MCF 10A (cell line): ENCODE data around the gene ROR1. TPM values are rescaled to one million over a fixed set of nuclear protein-coding genes. Genes with fewer than 3 reads are reported as not detected.

Source experiments
- BruUV-seq: library from RNA; stranded (reverse); fragments of 400-500 nt; replicated peaks from 2 replicates; lab custom pipeline; 2021; lab: Mats Ljungman, UMichigan
- CTCF ChIA-PET: fragments of 300-600 bp; sonication (Branson Sonifier 250); formaldehyde crosslinking; extraction: SDS; loops from one replicate; lab custom pipeline; 2021; ENCODE audit warnings: antibody characterized with exemption, inconsistent platforms; lab: Yijun Ruan, JAX
- POLR2A ChIA-PET: fragments of 300-600, 350-650 bp; sonication (Branson Sonifier 250); formaldehyde crosslinking; extraction: SDS; loops from one replicate; lab custom pipeline; 2020; ENCODE audit warnings: antibody characterized with exemption, inconsistent platforms; lab: Yijun Ruan, JAX
- DNase-seq: peaks from one replicate; pipeline ENCODE4 v3.0.0-alpha.2; 2018; ENCODE audit not compliant: unreplicated experiment
- H3K27ac Mint-ChIP-seq: one replicate; pipeline ENCODE4 v1.8.0; 2022; ENCODE audit warnings: mild to moderate bottlenecking, low read depth, mixed read lengths; ENCODE audit not compliant: unreplicated experiment
- H3K27me3 Mint-ChIP-seq: one replicate; pipeline ENCODE4 v1.8.0; 2022; ENCODE audit warnings: mixed read lengths; ENCODE audit not compliant: insufficient read depth, unreplicated experiment
- H3K36me3 Mint-ChIP-seq: one replicate; pipeline ENCODE4 v1.8.0; 2022; ENCODE audit warnings: mild to moderate bottlenecking, moderate library complexity, mixed read lengths; ENCODE audit not compliant: insufficient read depth, unreplicated experiment
- H3K4me1 Mint-ChIP-seq: one replicate; pipeline ENCODE4 v1.8.0; 2022; ENCODE audit warnings: mixed read lengths; ENCODE audit not compliant: insufficient read depth, unreplicated experiment
- H3K4me3 Mint-ChIP-seq: one replicate; pipeline ENCODE4 v1.8.0; 2022; ENCODE audit warnings: mild to moderate bottlenecking, moderate library complexity, mixed read lengths; ENCODE audit not compliant: unreplicated experiment
- H3K9me3 Mint-ChIP-seq: one replicate; pipeline ENCODE4 v1.8.0; 2022; ENCODE audit warnings: mixed read lengths; ENCODE audit not compliant: unreplicated experiment
- intact Hi-C: fragments of 100-400 bp; cut with micrococcal nuclease; formaldehyde crosslinking; loops from 2 replicates; pipeline ENCODE4 v1.14.1; 2022
- total RNA-seq: library from RNA; stranded (reverse); gene quantifications from 2 replicates; pipeline ENCODE4 v1.2.3, GENCODE V29; 2022
- TF ChIP-seq, protein P1 (sequence below): fragments of 200-600 bp; IDR thresholded peaks from one replicate; pipeline ENCODE4 v1.8.0; 2022; ENCODE audit warnings: antibody characterized with exemption, mild to moderate bottlenecking; ENCODE audit not compliant: unreplicated experiment

Gene ROR1
- total RNA-seq, 1 experiment from 2014 or later, result 4.6 TPM

GRCh38 chr1:64006276-64007051, 232.6 kb downstream of the ROR1 start:
- intact Hi-C loops, result no loop called here
- BruUV-seq, result no TSS peak
- DNase-seq, result peak; percentile 78

DNA sequence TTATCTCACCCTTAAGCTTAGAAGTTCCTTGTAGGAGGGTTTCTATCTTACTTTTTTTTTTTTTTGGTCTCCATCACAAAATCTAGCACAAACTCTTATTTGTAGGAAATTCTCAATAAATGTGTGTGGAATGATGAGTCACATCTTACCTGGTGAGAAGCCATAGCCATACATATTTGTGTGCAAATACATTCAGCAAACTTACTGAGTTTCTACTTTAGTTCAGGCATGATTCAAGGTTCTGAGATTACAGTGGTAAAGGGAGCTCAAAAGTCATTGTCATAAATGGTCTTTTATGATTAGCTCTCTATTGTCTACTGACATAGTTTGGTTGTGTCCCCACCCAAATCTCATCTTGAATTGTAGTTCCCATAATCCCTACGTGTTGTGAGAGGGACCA, 236.5 kb downstream of the ROR1 start:
- CTCF ChIA-PET, result interaction anchor here (0.9 kb wide), 1 partner anchor 37 kb away, joined by 3 read pairs; no protein-coding TSS in a partner anchor
- no peak for DNase-seq

More at GRCh38 chr1:64006276-64007051, 232.6 kb downstream of the ROR1 start:
- Mint-ChIP-seq H3K4me3 (no peak overlapping the region), H3K9me3 (no peaks in the 10 kb centered on the region), H3K27ac (peak overlapping the region; percentile 76), H3K36me3 (peaks cover 5% of the 10 kb centered on the region), H3K27me3 (no peaks in the 10 kb centered on the region), H3K4me1 (peaks cover 30% of the 10 kb centered on the region)
- CTCF ChIA-PET, result interaction anchor here (0.8 to 1.4 kb wide), 4 partner anchors 12 to 135 kb away, joined by 3 to 6 read pairs (median 3); no protein-coding TSS in a partner anchor
- POLR2A ChIA-PET, result interaction anchor here (0.7 to 2.8 kb wide), 16 partner anchors 9 to 139 kb away, joined by 3 to 14 read pairs (median 5); no protein-coding TSS in a partner anchor
- TF ChIP-seq, protein P1, sequence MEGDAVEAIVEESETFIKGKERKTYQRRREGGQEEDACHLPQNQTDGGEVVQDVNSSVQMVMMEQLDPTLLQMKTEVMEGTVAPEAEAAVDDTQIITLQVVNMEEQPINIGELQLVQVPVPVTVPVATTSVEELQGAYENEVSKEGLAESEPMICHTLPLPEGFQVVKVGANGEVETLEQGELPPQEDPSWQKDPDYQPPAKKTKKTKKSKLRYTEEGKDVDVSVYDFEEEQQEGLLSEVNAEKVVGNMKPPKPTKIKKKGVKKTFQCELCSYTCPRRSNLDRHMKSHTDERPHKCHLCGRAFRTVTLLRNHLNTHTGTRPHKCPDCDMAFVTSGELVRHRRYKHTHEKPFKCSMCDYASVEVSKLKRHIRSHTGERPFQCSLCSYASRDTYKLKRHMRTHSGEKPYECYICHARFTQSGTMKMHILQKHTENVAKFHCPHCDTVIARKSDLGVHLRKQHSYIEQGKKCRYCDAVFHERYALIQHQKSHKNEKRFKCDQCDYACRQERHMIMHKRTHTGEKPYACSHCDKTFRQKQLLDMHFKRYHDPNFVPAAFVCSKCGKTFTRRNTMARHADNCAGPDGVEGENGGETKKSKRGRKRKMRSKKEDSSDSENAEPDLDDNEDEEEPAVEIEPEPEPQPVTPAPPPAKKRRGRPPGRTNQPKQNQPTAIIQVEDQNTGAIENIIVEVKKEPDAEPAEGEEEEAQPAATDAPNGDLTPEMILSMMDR, result no peak

DNA sequence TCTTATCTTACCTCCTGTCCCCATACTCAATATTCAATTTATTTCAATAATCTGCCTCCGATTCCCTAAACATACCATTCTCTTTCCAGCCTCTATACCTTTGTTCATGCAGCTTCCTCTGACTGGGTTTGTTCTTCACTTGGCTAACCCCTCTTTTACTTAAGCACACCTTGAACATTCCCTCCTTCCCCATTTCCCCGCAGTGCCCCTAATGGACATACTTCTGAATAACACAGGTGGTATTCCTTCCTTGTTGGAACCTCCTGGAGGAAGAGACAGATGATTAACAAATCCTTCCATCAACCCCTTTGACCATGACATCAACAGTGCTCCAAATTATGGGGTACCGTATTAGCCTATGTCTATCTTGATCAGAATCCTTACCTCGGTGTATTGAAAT, 239.6 kb downstream of the ROR1 start:
- Mint-ChIP-seq H3K27me3 (no peaks in the 10 kb centered on the region), H3K4me1 (peaks cover 11% of the 10 kb centered on the region), H3K27ac (no peak overlapping the region), H3K9me3 (no peaks in the 10 kb centered on the region), H3K4me3 (no peak overlapping the region), H3K36me3 (no peaks in the 10 kb centered on the region)
- intact Hi-C loops, result no loop called here
- ChIA-PET POLR2A (interaction anchor here (1.8 kb wide), 1 partner anchor 29 kb away, joined by 4 read pairs; no protein-coding TSS in a partner anchor), CTCF (interaction anchor here (0.5 to 2.0 kb wide), 2 partner anchors 124 to 732 kb away, joined by 4 to 8 read pairs; no protein-coding TSS in a partner anchor)
- no TSS peak for BruUV-seq
- no peak for DNase-seq
- TF ChIP-seq, protein P1, result no peak

More for the DNA sequence above, 236.5 kb downstream of the ROR1 start:
- Mint-ChIP-seq H3K9me3 (no peaks in the 10 kb centered on the region), H3K36me3 (peaks cover 5% of the 10 kb centered on the region), H3K27me3 (no peaks in the 10 kb centered on the region), H3K27ac (no peak overlapping the region), H3K4me3 (no peak overlapping the region), H3K4me1 (peaks cover 35% of the 10 kb centered on the region)
- POLR2A ChIA-PET, result interaction anchor here (1.3 to 1.6 kb wide), 2 partner anchors 10 to 32 kb away, joined by 3 to 6 read pairs; no protein-coding TSS in a partner anchor
- TF ChIP-seq, protein P1, result no peak
- intact Hi-C loops, result no loop called here
- BruUV-seq, result no TSS peak

DNA sequence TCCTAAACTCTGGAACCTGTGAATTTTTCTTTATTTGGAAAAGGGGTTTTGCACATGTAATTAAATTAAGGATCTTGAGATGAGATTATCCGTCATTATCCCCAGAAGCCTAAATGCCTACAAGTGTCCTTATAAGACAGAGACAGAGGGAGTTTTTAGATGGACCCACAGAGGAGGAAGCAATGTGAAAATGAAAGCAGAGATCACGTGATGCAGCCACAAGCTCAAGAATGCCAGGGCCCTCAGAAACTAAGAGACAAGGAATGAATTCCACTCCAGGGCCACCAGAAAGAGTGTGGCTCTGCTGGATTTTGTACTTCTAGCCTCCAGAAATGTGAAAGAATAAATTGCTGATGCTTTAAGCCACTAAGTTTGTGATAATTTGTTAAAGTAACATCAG, 246.0 kb downstream of the ROR1 start:
- no peak for DNase-seq
- POLR2A ChIA-PET, result interaction anchor here (0.8 to 1.0 kb wide), 5 partner anchors 8 to 74 kb away, joined by 3 to 4 read pairs (median 3); no protein-coding TSS in a partner anchor
- Mint-ChIP-seq H3K4me1 (peaks cover 5% of the 10 kb centered on the region), H3K4me3 (no peak overlapping the region), H3K9me3 (no peaks in the 10 kb centered on the region), H3K27ac (no peak overlapping the region), H3K27me3 (no peaks in the 10 kb centered on the region), H3K36me3 (no peaks in the 10 kb centered on the region)
- BruUV-seq, result no TSS peak
- TF ChIP-seq, protein P1, result no peak
- intact Hi-C loops, result no loop called here
- CTCF ChIA-PET, result interaction anchor here (1.2 kb wide), 1 partner anchor 11 kb away, joined by 4 read pairs; no protein-coding TSS in a partner anchor
